Subcutaneous abdominal adipose tissue (tissue), 5 donors: Measurements from ENCODE around the gene DNMT1.
"Not testable (repeated sequence)": the region's sequence is repeated elsewhere in the genome, so short reads cannot be mapped to it uniquely, and the experiment has no call there.

ENCODE experiments used
- H3K27ac ChIP-seq: one replicate; pipeline ENCODE4 v1.7.0; 2013; ENCODE audit warnings: low read depth, mild to moderate bottlenecking, inconsistent platforms, low read length, moderate library complexity
- H3K27me3 ChIP-seq, 5 donors: one replicate each; pipeline ENCODE4 v1.7.0; 2013; ENCODE audit warnings: low read length in 5 of 5, inconsistent platforms in 1 of 5; ENCODE audit not compliant: control insufficient read depth in 5 of 5, insufficient read depth in 4 of 5
- H3K36me3 ChIP-seq, 5 donors: one replicate each; pipeline ENCODE4 v1.7.0; 2013; ENCODE audit warnings: low read length in 5 of 5; ENCODE audit not compliant: control insufficient read depth in 5 of 5, insufficient read depth in 5 of 5
- H3K4me1 ChIP-seq, 5 donors: one replicate each; pipeline ENCODE4 v1.7.0; 2013; ENCODE audit warnings: low read length in 5 of 5, mild to moderate bottlenecking in 3 of 5, moderate library complexity in 1 of 5; ENCODE audit not compliant: control insufficient read depth in 5 of 5, insufficient read depth in 5 of 5
- H3K4me3 ChIP-seq, 5 donors: one replicate each; pipeline ENCODE4 v1.7.0; 2013; ENCODE audit warnings: low read length in 5 of 5, low read depth in 1 of 5
- H3K9ac ChIP-seq, 5 donors: one replicate each; pipeline ENCODE4 v1.7.0; 2013; ENCODE audit warnings: low read length in 5 of 5, mild to moderate bottlenecking in 4 of 5, moderate library complexity in 3 of 5
- H3K9me3 ChIP-seq, 5 donors: one replicate each; pipeline ENCODE4 v1.7.0; 2013; ENCODE audit warnings: low read length in 5 of 5; ENCODE audit not compliant: control insufficient read depth in 5 of 5
- donor health status: healthy.
- donor health status: healthy.
- donor health status: healthy.
- donor health status: healthy.
- donor health status: healthy.

The DNMT1 gene

DNA sequence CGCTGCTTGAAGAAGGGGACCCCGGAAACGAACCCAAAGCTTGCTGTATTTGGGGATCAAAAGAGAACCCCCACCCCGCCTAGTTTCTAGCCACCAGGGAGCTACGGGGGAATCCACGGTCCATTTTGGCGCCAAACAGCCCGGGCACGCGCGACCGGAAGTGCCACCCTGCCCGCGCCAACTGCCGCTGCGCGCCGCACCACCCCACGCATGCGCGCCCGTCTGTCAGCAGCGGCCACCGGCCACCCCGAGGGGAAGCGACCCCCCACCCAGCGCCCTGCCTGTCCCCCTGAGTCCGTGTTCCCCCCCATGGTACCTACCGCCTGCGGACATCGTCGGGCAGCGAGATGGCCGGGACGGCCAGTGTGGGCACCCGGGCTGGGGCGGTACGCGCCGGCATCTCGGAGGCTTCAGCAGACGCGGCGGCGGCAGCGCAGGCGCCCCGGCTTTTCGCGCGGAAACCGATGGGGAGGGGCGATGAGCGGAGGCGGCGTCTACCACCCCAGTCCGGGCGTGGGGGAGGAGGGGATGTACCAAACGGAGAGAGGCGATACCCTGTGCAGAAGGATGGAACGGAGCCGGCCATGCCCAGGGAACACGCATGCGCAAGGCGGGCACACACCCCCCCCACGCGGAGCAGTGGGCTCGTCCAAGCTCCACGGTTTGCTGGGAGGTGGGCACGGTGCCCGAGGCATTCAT lies at the start of gene DNMT1:
Gene DNMT1, minus strand, starts transcription at position 454 of the 699 bp plus-strand sequence. Its CDS starts 54 bp downstream, at position 400.
- peaks cover 4 to 27% (median 19%) of the 10 kb centered on the region in 5 donors for H3K4me1 ChIP-seq
- peak within 1 kb of the TSS; percentile 76 to 95 (median 88) for H3K4me3 ChIP-seq
- H3K36me3 ChIP-seq = peaks cover 0 to 6% (median 0%) of the 10 kb centered on the region in 5 donors
- H3K27ac ChIP-seq = peak within 1 kb of the TSS; percentile 86
- no peaks in the 10 kb centered on the region for H3K27me3 ChIP-seq
- H3K9ac ChIP-seq = peak within 1 kb of the TSS; percentile 65 to 85 (median 76)
- no peaks in the 10 kb centered on the region for H3K9me3 ChIP-seq

DNA sequence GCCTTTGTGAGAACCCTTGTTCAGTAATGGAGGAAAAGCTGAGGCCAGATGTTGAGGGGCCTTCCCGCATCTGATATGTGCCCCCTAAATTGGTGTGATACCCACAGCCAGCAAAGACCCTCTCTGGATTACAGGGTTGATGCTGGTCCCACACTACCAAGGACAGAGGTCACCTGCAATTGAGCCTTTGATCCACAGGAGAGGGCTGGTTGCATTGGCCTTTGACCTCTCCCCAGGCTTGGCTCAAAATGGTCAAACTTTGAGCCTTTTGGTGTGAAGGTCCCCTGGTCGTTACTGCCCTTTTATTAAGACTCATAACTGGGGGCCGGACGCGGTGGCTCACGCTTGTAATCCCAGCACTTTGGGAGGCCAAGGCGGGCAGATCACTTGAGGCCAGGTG lies 48.9 kb upstream of the DNMT1 start:
- Histone ChIP-seq H3K9me3 (no peaks in the 10 kb centered on the region), H3K27me3 (no peaks in the 10 kb centered on the region), H3K27ac (no peak overlapping the region), H3K4me3 (no peak overlapping the region), H3K4me1 (peaks cover 0 to 3% (median 0%) of the 10 kb centered on the region in 5 donors), H3K36me3 (no peaks in the 10 kb centered on the region), H3K9ac (no peak overlapping the region)

DNA sequence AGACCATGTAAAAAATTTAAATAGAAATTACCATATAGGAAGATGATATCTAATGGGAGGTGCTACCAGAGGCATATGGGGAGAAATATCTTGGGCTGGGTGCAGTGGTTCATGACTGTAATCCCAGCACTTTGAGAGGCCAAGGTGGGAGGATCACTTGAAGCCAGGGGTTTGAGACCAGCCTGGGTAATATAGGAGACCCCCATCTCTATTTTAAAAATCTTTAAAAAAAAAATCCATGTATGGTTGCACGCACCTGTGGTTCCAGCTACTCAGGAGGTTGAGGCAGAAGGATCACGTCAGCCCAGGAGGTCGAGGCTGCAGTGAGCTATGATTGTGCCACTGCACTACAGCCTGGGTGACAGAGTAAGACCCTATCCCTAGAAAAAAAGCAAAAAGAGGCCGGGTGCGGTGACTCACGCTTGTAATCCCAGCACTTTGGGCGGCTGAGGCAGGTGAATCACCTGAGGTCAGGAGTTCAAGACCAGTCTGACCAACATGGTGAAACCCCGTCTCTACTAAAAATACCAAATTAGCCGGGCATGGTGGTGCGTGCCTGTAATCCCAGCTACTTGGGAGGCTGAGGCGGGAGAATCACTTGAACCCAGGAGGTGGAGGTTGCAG lies 47.2 kb upstream of the DNMT1 start:
- H3K9ac ChIP-seq, H3K27me3 ChIP-seq, H3K4me3 ChIP-seq, H3K36me3 ChIP-seq, H3K9me3 ChIP-seq, H3K27ac ChIP-seq: not testable (repeated sequence)
- H3K4me1 ChIP-seq = peaks cover 0 to 18% (median 8%) of the 10 kb centered on the region in 5 donors

DNA sequence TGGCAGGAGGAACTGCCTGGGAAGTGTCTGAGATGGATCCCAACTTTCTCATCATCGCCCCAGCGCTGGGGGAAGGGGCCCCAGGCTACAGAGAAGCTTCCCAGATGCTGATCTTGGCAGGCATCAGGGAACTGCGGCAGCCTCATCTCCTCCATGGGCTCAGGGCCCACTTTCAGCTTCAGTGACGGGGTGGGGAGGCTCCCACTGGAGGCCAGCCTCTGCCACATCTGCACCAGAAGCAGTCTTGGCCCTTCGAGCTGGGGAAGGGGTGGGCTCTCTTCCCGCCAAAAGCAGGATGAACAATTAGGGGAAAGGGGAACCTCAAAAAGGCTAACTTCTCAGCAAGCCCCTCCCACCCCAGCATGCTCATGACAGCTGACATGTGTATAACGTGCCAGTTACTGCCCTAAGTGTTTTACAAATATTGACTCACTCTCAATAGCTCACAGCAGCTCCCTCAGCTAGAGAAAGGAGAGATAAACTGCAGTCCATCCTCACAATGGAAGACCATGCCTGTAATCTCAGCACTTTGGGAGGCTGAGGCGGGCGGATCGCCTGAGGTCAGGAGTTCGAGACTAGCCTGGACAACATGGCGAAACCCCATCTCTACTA lies 43.5 kb upstream of the DNMT1 start:
- Histone ChIP-seq H3K36me3 (no peaks in the 10 kb centered on the region), H3K4me1 (peaks cover 8 to 29% (median 14%) of the 10 kb centered on the region in 5 donors), H3K9ac (no peak overlapping the region), H3K9me3 (no peaks in the 10 kb centered on the region), H3K27ac (peak overlapping the region; percentile 37), H3K27me3 (peaks cover 0 to 3% (median 0%) of the 10 kb centered on the region in 5 donors), H3K4me3 (peak overlapping the region in 1 of 5 donors; percentile 22)

DNA sequence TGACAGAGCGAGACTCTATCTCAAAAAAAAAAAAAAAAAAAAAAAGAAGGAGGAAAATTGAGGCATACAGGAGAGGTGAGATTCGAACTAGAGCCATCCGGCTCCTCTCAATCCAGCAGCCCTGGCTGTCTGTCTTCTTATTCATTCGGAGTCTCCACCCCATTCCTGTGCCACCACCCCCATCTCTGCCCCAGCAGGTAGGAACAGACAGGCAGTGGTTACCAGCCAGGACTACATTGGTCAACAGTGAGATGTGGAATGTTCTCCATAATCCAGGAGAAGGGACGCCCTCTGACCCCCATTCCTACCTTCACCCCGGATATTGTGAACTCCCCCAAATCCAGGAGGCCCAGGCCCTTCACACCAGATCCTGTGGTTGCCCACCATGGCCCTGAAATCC lies 42.9 kb upstream of the DNMT1 start:
- H3K27me3 ChIP-seq = peaks cover 0 to 3% (median 0%) of the 10 kb centered on the region in 5 donors
- H3K9ac ChIP-seq = no peak overlapping the region
- H3K36me3 ChIP-seq = no peaks in the 10 kb centered on the region
- peaks cover 8 to 29% (median 14%) of the 10 kb centered on the region in 5 donors for H3K4me1 ChIP-seq
- no peak overlapping the region for H3K4me3 ChIP-seq
- no peaks in the 10 kb centered on the region for H3K9me3 ChIP-seq
- peak overlapping the region; percentile 37 for H3K27ac ChIP-seq

DNA sequence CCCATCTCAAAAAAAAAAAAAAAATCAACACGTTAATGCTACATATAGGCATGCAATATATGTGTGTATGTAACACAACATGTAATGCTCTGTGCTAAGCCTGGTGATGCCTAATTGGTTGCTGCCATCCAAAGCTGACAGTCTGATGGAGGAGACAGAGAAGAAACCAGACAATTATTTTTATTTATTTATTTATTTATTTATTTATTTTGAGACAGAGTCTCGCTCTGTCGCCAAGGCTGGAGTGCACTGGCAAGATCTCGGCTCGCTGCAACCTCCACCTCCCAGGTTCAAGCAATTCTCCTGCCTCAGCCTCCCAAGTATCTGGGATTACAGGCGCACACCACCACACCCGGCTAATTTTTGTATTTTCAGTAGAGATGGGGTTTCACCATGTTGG lies 40.7 kb upstream of the DNMT1 start:
- H3K9me3 ChIP-seq, H3K9ac ChIP-seq, H3K27me3 ChIP-seq, H3K4me3 ChIP-seq, H3K36me3 ChIP-seq: not testable (repeated sequence)
- peak overlapping the region; percentile 72 for H3K27ac ChIP-seq
- H3K4me1 ChIP-seq = peaks cover 15 to 38% (median 22%) of the 10 kb centered on the region in 5 donors

DNA sequence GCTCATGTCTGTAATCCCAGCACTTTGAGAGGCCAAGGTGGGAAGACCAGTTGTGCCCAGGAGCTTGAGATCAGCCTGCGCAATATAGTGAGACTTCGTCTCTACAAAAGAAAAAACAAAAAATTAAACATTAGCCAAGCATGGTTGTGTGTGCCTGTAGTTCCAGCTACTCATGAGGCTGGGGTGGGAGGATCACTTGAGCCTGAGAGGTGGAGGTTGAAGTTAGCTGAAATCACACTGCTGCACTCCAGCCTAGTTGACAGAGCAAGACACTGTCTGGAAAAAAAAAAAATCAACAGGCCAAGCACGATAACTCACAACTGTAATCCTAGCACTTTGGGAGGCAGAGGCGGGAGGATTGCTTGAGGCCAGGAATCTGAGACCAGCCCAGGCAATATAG lies 40.2 kb upstream of the DNMT1 start:
- H3K27me3 ChIP-seq = peaks cover 0 to 5% (median 3%) of the 10 kb centered on the region in 5 donors
- H3K4me1 ChIP-seq = peaks cover 15 to 43% (median 26%) of the 10 kb centered on the region in 5 donors
- no peaks in the 10 kb centered on the region for H3K36me3 ChIP-seq
- no peak overlapping the region for H3K9ac ChIP-seq
- no peak overlapping the region for H3K4me3 ChIP-seq
- H3K27ac ChIP-seq = no peak overlapping the region
- H3K9me3 ChIP-seq = no peaks in the 10 kb centered on the region

DNA sequence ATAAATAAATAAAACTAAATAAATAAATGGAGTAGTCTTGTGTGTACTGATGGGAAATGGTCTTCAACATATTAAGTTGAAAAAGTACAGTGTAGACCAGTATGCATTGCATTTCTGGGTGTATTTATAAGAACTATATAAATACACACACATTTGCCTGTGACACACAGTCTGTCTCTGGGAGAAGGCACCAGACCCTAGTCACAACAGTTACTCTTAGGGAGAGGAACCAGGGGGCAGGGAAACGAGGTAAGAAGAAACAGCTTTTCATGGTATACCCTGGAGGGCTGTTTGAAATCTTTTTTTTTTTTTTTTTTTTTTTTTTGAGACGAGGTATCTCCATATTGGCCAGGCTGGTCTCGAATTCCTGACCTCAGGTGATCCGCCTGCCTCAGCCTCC lies 39.2 kb upstream of the DNMT1 start:
- H3K27ac ChIP-seq = no peak overlapping the region
- H3K9ac ChIP-seq = no peak overlapping the region
- H3K4me3 ChIP-seq = no peak overlapping the region
- peaks cover 0 to 7% (median 6%) of the 10 kb centered on the region in 5 donors for H3K27me3 ChIP-seq
- no peaks in the 10 kb centered on the region for H3K9me3 ChIP-seq
- peaks cover 15 to 52% (median 33%) of the 10 kb centered on the region in 5 donors for H3K4me1 ChIP-seq
- H3K36me3 ChIP-seq = no peaks in the 10 kb centered on the region

DNA sequence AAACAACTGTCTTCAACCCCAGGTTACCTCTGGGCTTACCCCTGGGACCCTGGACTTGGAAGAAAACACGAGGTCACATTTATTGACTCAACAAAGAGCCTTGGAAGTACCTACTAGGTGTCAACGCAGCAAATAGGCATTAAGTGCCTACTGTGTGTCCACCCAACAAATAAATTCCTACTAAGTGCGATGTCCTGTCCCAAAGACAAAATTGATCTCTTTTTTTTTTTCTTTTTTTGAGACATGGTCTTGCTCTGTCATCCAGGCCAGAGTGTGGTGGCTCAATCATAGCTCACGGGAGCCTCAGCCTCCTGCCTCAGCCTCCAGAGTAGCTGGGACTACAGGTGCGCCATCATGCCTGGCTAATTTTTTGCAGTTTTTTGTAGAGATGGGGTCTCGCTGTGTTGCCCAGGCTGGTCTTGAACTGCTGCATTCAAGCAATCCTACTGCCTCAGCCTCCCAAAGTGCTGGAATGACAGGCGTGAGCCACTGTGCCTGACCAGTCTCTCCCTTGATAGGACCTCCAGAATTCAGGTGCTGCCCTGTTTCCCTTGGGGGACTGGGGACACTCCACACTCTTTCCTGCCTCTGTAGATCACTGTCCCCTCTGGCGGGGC lies 37.0 kb upstream of the DNMT1 start:
- Histone ChIP-seq H3K4me3 (peak overlapping the region; percentile 40 to 84 (median 80)), H3K9ac (no peak overlapping the region), H3K9me3 (no peaks in the 10 kb centered on the region), H3K27ac (peak overlapping the region; percentile 67), H3K27me3 (peaks cover 0 to 14% (median 5%) of the 10 kb centered on the region in 5 donors), H3K36me3 (no peaks in the 10 kb centered on the region), H3K4me1 (peaks cover 7 to 50% (median 39%) of the 10 kb centered on the region in 5 donors)
